Mesenteric fat pad (tissue), 1 donor: ENCODE results near the gene MACF1. TPM values are rescaled to one million over a fixed set of nuclear protein-coding genes. Genes with fewer than 3 reads are reported as not detected.

ENCODE experiments used
- DNase-seq: peaks from one replicate; pipeline ENCODE4 v3.0.0-alpha.2; 2020; ENCODE audit warnings: low spot score
- total RNA-seq: library from RNA; stranded (reverse); fragmentation: NEBNext Ultra II Directional; extraction: Animal tissue kit (Norgen Biotek cat#: 25700); gene quantifications from one replicate; pipeline ENCODE4 v1.2.1, GENCODE V29; 2021
- donor health status: DM: yes; HTN: yes; CAD: no.

Gene MACF1
- total RNA-seq, 1 donor from 2014 or later: 386 TPM

DNA sequence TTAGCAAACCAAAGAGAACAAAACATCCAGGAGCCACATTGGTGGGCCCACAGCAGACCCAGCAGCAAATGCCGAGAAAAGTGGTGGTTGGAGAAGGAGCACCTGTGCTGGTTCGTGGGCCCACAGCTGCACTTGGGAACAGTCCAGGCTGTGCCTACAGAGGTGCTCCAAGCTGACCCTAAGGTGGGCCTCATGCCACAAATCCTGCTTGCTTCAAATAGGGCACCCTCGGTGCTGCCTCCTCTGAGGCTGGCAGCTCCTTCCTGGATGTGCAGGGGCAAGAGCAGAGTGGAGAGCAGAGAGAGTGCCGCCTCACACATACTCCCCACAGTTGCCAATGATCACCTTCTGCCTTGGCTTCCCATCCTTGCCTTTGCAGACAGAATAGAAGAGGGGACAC lies 327.0 kb downstream of the MACF1 start:
- DNase-seq: no peak

DNA sequence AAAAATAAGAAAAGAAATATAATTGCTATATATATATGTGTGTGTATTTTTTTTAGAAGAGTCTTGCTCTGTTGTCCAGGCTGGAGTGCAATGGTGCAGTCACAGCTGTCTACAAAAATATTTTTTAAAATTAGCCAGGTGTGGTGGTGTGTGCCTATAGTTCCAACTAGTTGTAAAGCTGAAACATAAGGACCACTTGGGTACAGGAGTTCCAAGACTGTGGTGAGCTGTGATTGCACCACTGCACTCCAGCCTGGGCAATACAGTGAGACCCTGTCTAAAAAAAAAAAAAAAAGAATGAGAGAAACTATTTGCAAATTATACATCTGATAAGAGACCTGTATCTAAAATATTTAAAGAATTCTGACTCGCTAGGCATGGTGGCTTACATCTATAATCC lies 328.9 kb downstream of the MACF1 start:
- DNase-seq: no peak

Other genes starting within 250 kb of the MACF1 start
- gene AKIRIN1, start 213.4 kb upstream of the MACF1 start, total RNA-seq: 62.9 TPM
- gene NDUFS5, start 178.3 kb upstream of the MACF1 start, total RNA-seq: 233 TPM